ENCODE data around the gene METTL16. TPM values are rescaled to one million over a fixed set of nuclear protein-coding genes. Genes with fewer than 3 reads are reported as not detected.

Gene METTL16
- total and polyA plus RNA-seq, 2 donors (not counting 1 experiment from before 2014, with no cell fraction given) = 19.2 to 56.5 TPM

DNA sequence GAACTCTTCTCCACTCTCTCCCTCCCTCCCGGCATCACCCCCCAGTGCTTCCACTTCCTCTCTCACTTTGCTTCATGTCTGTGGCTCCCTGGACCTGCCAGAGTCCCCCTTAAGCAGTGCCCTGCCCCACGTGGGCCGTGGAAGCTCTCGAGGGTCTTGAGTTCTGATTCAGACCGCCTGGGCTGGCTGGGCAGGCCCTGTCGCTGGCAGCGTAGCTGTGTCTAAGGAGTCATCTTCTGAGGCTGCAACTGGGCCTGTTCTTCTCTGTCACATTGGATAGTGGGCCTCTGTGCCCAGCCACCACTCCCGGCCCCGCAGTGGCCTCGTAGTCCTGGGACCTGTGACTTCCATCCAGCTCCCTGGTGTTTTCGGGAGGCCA, 141.5 kb downstream of the METTL16 start:
- no peak for DNase-seq
- no peaks in the 10 kb centered on the region for H3K4me1 ChIP-seq (ENCODE audit: control insufficient read depth in 2 of 2, insufficient read depth in 2 of 2, low read length in 2 of 2)
- intact Hi-C loops (cut with micrococcal nuclease) = no loop called here
- no peak overlapping the region for H3K27ac ChIP-seq (ENCODE audit: low read length in 2 of 2)
- 96% methylated on average over 11 of the region's 11 CpGs for WGBS (ENCODE audit: insufficient coverage)
- ATAC-seq (ENCODE audit: low read depth) = no peak
- H2AFZ ChIP-seq (ENCODE audit: insufficient read depth, low read depth, low read length, poor library complexity, severe bottlenecking) = no peak overlapping the region
- ChIA-PET CTCF (interaction anchor here (1.4 to 2.7 kb wide), 2 partner anchors 12 to 46 kb away, joined by 4 to 11 read pairs; no protein-coding TSS in a partner anchor), POLR2A (interaction anchor here (1.3 kb wide), 1 partner anchor 31 kb away, joined by 3 read pairs; no protein-coding TSS in a partner anchor)
- H3K36me3 ChIP-seq (replicated peaks in 1 of 2; ENCODE audit: control extremely low read depth in 1 of 2, control insufficient read depth in 1 of 2, extremely low read depth in 1 of 2, insufficient read depth in 2 of 2, low read length in 1 of 2) = peaks cover 0 to 5% of the 10 kb centered on the region in 2 experiments
- no peaks in the 10 kb centered on the region for H3K79me2 ChIP-seq (ENCODE audit: control insufficient read depth, insufficient read depth, low read length)
- no peak overlapping the region for H3K4me2 ChIP-seq (replicated peaks; ENCODE audit: low read depth, low read length, poor library complexity, severe bottlenecking)
- H4K20me1 ChIP-seq (ENCODE audit: control insufficient read depth, insufficient read depth, low read length, poor library complexity, severe bottlenecking) = no peaks in the 10 kb centered on the region
- H3K9ac ChIP-seq (ENCODE audit: low read length) = no peak overlapping the region
- H3K9me3 Mint-ChIP-seq (ENCODE audit: insufficient read depth) = no peaks in the 10 kb centered on the region
- no peak overlapping the region for H3K4me3 Mint-ChIP-seq
- no peaks in the 10 kb centered on the region for H3K9me3 ChIP-seq (ENCODE audit: control extremely low read depth in 1 of 3, control insufficient read depth in 2 of 3, insufficient read depth in 1 of 3, low read length in 2 of 3)
- no peak overlapping the region for H3K4me3 ChIP-seq (ENCODE audit: control extremely low read depth in 1 of 5, extremely low read depth in 1 of 5, insufficient read depth in 1 of 5, low read depth in 2 of 5, low read length in 4 of 5)
- H3K4me1 Mint-ChIP-seq = no peaks in the 10 kb centered on the region
- H3K27me3 ChIP-seq (replicated peaks in 1 of 4; ENCODE audit: control extremely low read depth in 1 of 4, control insufficient read depth in 3 of 4, insufficient read depth in 4 of 4, low read length in 3 of 4) = no peaks in the 10 kb centered on the region
- TF ChIP-seq, protein P1, sequence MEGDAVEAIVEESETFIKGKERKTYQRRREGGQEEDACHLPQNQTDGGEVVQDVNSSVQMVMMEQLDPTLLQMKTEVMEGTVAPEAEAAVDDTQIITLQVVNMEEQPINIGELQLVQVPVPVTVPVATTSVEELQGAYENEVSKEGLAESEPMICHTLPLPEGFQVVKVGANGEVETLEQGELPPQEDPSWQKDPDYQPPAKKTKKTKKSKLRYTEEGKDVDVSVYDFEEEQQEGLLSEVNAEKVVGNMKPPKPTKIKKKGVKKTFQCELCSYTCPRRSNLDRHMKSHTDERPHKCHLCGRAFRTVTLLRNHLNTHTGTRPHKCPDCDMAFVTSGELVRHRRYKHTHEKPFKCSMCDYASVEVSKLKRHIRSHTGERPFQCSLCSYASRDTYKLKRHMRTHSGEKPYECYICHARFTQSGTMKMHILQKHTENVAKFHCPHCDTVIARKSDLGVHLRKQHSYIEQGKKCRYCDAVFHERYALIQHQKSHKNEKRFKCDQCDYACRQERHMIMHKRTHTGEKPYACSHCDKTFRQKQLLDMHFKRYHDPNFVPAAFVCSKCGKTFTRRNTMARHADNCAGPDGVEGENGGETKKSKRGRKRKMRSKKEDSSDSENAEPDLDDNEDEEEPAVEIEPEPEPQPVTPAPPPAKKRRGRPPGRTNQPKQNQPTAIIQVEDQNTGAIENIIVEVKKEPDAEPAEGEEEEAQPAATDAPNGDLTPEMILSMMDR (IDR thresholded peaks at IDR 0.05) = no peak
- TF ChIP-seq EZH2 (IDR thresholded peaks at IDR 0.05; ENCODE audit: borderline replicate concordance, insufficient read depth, low read depth, low read length, poor library complexity, severe bottlenecking) = no peak
- no peak overlapping the region for H3K27ac Mint-ChIP-seq
- no peaks in the 10 kb centered on the region for H3K27me3 Mint-ChIP-seq

- H3K9me3 Mint-ChIP-seq (ENCODE audit: insufficient read depth) = no peaks in the 10 kb centered on the region
- Histone ChIP-seq H3K4me3 (ENCODE audit: control extremely low read depth in 1 of 5, extremely low read depth in 1 of 5, insufficient read depth in 1 of 5, low read depth in 2 of 5, low read length in 4 of 5) (no peak overlapping the region), H3K4me1 (ENCODE audit: control insufficient read depth in 2 of 2, insufficient read depth in 2 of 2, low read length in 2 of 2) (no peaks in the 10 kb centered on the region), H3K27me3 (replicated peaks in 1 of 4; ENCODE audit: control extremely low read depth in 1 of 4, control insufficient read depth in 3 of 4, insufficient read depth in 4 of 4, low read length in 3 of 4) (no peaks in the 10 kb centered on the region), H3K27ac (ENCODE audit: low read length in 2 of 2) (no peak overlapping the region), H2AFZ (ENCODE audit: insufficient read depth, low read depth, low read length, poor library complexity, severe bottlenecking) (no peak overlapping the region), H3K79me2 (ENCODE audit: control insufficient read depth, insufficient read depth, low read length) (no peaks in the 10 kb centered on the region), H4K20me1 (ENCODE audit: control insufficient read depth, insufficient read depth, low read length, poor library complexity, severe bottlenecking) (no peaks in the 10 kb centered on the region), H3K9ac (ENCODE audit: low read length) (no peak overlapping the region), H3K36me3 (replicated peaks in 1 of 2; ENCODE audit: control extremely low read depth in 1 of 2, control insufficient read depth in 1 of 2, extremely low read depth in 1 of 2, insufficient read depth in 2 of 2, low read length in 1 of 2) (peaks cover 0 to 5% of the 10 kb centered on the region in 2 experiments), H3K4me2 (replicated peaks; ENCODE audit: low read depth, low read length, poor library complexity, severe bottlenecking) (no peak overlapping the region), H3K9me3 (ENCODE audit: control extremely low read depth in 1 of 3, control insufficient read depth in 2 of 3, insufficient read depth in 1 of 3, low read length in 2 of 3) (no peaks in the 10 kb centered on the region)
- intact Hi-C loops (cut with micrococcal nuclease) = no loop called here
- ChIA-PET CTCF (interaction anchor here (0.7 to 2.7 kb wide), 3 partner anchors 12 to 47 kb away, joined by 3 to 11 read pairs (median 4); no protein-coding TSS in a partner anchor), POLR2A (interaction anchor here (1.3 kb wide), 1 partner anchor 32 kb away, joined by 3 read pairs; no protein-coding TSS in a partner anchor)
- 96% methylated on average over 19 of the region's 20 CpGs for WGBS (ENCODE audit: insufficient coverage)
- H3K4me1 Mint-ChIP-seq = no peaks in the 10 kb centered on the region
- DNase-seq = no peak
- no peak for TF ChIP-seq EZH2 (IDR thresholded peaks at IDR 0.05; ENCODE audit: borderline replicate concordance, insufficient read depth, low read depth, low read length, poor library complexity, severe bottlenecking)
- TF ChIP-seq, protein P1 (IDR thresholded peaks at IDR 0.05) = no peak
- H3K4me3 Mint-ChIP-seq = no peak overlapping the region
- H3K27me3 Mint-ChIP-seq = no peaks in the 10 kb centered on the region
- no peak for ATAC-seq (ENCODE audit: low read depth)
- H3K27ac Mint-ChIP-seq = no peak overlapping the region
These were observed 142.0 kb downstream of the METTL16 start for GRCh38 chr17:2369551-2370210.

Measured in B cell (primary cell).